ENCODE results near the gene SLC39A1. TPM values are rescaled to one million over a fixed set of nuclear protein-coding genes. Genes with fewer than 3 reads are reported as not detected.
A peak's percentile ranks its signal among the peaks of the same experiment; 100 is the strongest.

The SLC39A1 gene
- total RNA-seq, 1 donor from 2014 or later = 86.3 TPM

DNA sequence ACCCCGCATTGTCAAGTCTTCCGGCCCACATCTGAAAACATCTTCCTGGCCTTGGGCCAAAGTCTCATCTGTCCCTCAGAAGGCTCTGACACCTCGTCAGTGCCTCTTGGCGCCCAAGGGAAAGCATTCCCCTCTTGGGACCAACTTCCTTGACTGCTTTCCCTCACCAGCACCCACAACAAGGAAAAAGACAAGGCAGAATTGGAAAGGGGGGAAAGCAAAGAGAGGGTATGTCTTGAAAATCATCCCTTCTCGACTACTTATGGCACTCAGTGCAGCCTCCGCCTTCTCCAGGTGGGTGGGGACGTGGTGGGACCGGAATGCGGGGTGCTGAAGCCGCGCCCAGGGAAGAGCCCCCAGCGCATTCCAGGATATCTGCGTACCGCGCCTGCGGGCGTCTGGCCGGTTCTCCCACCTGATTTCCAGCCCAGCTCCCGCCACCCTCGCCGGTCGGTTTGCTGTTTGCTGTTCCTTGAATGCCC, 554 bp upstream of the SLC39A1 start:
- no peak for DNase-seq (ENCODE audit: low spot score in 2 of 2)
- TF ChIP-seq, protein P1, sequence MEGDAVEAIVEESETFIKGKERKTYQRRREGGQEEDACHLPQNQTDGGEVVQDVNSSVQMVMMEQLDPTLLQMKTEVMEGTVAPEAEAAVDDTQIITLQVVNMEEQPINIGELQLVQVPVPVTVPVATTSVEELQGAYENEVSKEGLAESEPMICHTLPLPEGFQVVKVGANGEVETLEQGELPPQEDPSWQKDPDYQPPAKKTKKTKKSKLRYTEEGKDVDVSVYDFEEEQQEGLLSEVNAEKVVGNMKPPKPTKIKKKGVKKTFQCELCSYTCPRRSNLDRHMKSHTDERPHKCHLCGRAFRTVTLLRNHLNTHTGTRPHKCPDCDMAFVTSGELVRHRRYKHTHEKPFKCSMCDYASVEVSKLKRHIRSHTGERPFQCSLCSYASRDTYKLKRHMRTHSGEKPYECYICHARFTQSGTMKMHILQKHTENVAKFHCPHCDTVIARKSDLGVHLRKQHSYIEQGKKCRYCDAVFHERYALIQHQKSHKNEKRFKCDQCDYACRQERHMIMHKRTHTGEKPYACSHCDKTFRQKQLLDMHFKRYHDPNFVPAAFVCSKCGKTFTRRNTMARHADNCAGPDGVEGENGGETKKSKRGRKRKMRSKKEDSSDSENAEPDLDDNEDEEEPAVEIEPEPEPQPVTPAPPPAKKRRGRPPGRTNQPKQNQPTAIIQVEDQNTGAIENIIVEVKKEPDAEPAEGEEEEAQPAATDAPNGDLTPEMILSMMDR (IDR thresholded peaks at IDR 0.05) = no peak
- Histone ChIP-seq H3K4me1 (peaks cover 18 to 35% of the 10 kb centered on the region in 2 donors), H3K9me3 (no peaks in the 10 kb centered on the region), H3K27ac (peak overlapping the region; percentile 91 to 96), H3K27me3 (no peaks in the 10 kb centered on the region), H3K36me3 (peaks cover 10 to 14% of the 10 kb centered on the region in 2 donors), H3K4me3 (peak overlapping the region; percentile 65 to 75)
- intact Hi-C loops (cut with DNase I) = loop anchor here (1.0 to 5.0 kb wide), 3 partner anchors 22 to 292 kb away; partner anchors contain the start of genes GATAD2B, ILF2 and RAB13

DNA sequence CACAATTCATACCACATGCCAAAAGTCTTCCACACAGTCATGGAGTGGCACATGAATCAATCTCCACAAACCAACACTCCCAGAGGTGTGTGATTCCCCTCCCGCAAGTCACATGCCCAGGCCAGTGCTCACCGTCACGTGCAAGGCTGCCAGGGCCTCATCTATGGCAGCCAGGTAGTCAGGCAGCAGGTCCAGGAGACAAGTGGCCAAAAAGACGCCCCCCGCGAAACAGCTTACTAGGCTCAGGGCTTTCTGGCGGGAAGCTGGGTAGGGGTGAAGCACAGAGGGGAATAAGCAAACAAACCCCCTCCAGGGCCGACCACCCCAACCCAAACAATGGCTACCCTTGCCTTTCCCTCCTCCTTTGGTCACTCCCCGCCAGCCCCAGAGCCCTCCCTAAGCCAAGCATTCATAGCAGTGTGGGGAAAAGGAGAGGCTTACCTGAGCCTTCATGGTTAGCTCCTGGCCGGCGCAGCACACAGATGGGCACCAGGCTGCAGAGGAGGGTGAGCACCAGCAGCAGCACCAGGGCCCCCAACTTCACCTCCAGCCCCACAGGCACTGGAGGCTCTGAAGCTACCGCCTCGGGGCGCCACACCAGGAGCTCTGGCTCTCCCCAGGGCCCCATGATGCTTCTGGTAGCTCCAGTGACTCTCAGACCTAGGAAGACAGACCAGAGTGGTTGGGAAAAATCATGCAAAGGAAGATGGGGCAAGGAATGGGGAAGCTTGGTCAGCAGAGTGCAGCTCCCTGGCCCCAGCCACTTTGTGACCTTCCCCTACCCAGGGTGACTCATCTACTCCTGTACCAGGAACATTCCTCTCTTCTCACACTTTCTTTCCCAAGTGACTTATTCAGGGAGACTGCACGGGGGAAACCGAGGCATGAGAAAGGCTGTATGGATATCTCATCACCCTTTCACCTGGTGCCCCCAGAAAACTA, 978 bp downstream of the SLC39A1 start:
- Histone ChIP-seq H3K9me3 (no peaks in the 10 kb centered on the region), H3K4me3 (peak overlapping the region; percentile 65 to 75), H3K27ac (peak overlapping the region; percentile 91 to 96), H3K27me3 (no peaks in the 10 kb centered on the region), H3K36me3 (peaks cover 10 to 14% of the 10 kb centered on the region in 2 donors), H3K4me1 (peaks cover 18 to 30% of the 10 kb centered on the region in 2 donors)
- TF ChIP-seq, protein P1 (IDR thresholded peaks at IDR 0.05) = no peak
- intact Hi-C loops (cut with DNase I) = loop anchor here (1.0 to 5.0 kb wide), 3 partner anchors 24 to 290 kb away; partner anchors contain the start of genes GATAD2B, ILF2 and RAB13
- peak in 1 of 2 donors; percentile 79 for DNase-seq (ENCODE audit: low spot score in 2 of 2)

DNA sequence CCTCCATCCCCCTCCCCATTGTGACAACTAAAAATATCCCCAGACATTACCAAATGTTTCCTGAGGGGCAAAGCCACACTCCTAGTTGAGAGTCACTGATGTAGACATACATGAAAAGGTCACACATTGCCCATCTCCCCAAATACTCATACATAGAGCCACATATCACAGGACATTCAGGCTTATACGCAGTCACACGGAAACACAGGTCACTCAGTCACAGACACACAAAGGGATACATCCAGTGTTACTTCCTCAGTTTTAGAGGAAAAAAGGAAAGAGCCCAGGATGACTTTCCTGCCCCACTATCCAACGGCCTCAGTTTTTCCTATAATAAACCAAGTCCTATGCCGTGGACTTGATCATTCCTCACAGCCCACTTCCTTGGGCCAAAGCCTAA, 1.9 kb downstream of the SLC39A1 start:
- no peak for DNase-seq (ENCODE audit: low spot score in 2 of 2)
- no peaks in the 10 kb centered on the region for H3K27me3 ChIP-seq
- intact Hi-C loops (cut with DNase I) = loop anchor here (5.0 kb wide), 2 partner anchors 39 to 289 kb away; partner anchors contain the start of genes GATAD2B and ILF2
- H3K9me3 ChIP-seq = no peaks in the 10 kb centered on the region
- H3K4me1 ChIP-seq = peaks cover 24 to 39% of the 10 kb centered on the region in 2 donors
- H3K4me3 ChIP-seq = peak overlapping the region in 1 of 2 donors; percentile 75
- H3K27ac ChIP-seq = peak overlapping the region; percentile 91 to 96
- TF ChIP-seq, protein P1 (IDR thresholded peaks at IDR 0.05) = no peak
- H3K36me3 ChIP-seq = peaks cover 10 to 14% of the 10 kb centered on the region in 2 donors

DNA sequence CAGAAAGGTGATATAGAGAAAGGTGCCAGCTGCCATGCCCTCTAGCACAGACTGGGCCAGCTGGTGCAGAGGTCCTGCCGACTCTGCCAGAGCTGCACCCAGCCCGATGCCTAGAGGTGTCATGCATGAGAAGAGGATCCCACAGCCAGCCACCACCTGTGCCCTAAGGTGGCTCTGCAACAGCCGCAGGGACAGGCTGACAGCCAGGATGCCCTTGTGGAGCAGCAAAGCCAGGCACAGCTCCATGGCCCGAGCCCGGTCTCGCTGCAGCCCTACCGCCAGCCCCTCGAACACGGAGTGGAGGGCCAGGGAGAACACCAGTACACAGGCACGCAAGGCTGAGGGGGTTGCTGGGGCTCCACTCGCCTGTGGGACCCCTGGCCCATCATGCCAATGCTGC, 3.1 kb downstream of the SLC39A1 start:
- Histone ChIP-seq H3K36me3 (peaks cover 10 to 14% of the 10 kb centered on the region in 2 donors), H3K9me3 (no peaks in the 10 kb centered on the region), H3K27ac (peak overlapping the region in 1 of 2 donors; percentile 97), H3K4me1 (peaks cover 24 to 41% of the 10 kb centered on the region in 2 donors), H3K27me3 (no peaks in the 10 kb centered on the region), H3K4me3 (no peak overlapping the region)
- DNase-seq (ENCODE audit: low spot score in 2 of 2) = no peak
- TF ChIP-seq, protein P1 (IDR thresholded peaks at IDR 0.05) = no peak
- intact Hi-C loops (cut with DNase I) = loop anchor here (5.0 kb wide), 2 partner anchors 38 to 288 kb away; partner anchors contain the start of genes GATAD2B and ILF2

DNA sequence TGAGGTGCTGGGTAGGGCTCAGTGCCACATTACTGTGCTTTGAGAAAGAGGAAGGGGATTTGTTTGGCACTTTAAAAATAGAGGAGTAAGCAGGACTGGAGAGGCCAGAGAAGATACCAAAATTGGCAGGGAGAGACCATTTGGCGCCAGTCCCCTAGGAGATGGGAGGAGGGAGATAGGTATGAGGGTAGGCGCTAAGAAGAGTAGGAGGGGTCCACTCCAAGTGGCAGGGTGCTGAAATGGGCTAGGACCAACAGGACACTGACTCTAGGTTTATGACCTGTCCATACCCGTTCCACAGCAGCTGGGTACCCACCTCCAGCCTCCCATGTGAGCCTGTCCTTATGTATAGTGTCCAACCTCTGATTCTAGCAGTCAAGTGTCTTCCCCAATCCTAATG, 3.9 kb downstream of the SLC39A1 start:
- Histone ChIP-seq H3K4me1 (peaks cover 23 to 39% of the 10 kb centered on the region in 2 donors), H3K27me3 (no peaks in the 10 kb centered on the region), H3K9me3 (no peaks in the 10 kb centered on the region), H3K27ac (peak overlapping the region; percentile 91 to 97), H3K36me3 (peaks cover 14 to 17% of the 10 kb centered on the region in 2 donors), H3K4me3 (peak overlapping the region in 1 of 2 donors; percentile 97)
- intact Hi-C loops (cut with DNase I) = no loop called here
- DNase-seq (ENCODE audit: low spot score in 2 of 2) = no peak
- TF ChIP-seq, protein P1 (IDR thresholded peaks at IDR 0.05) = no peak
